Ishikawa (cell line): ENCODE measurements around the gene TGFBRAP1.

Experiments used
- CEBPB ChIP-seq: IDR thresholded peaks from 2 replicates; pipeline ENCODE4 v1.6.1; 2012
- CREB1 ChIP-seq: IDR thresholded peaks from 2 replicates; pipeline ENCODE4 v1.6.1; 2012; ENCODE audit warnings: low read depth
- EGR1 ChIP-seq: IDR thresholded peaks from 2 replicates; pipeline ENCODE4 v1.6.1; 2012
- EP300 ChIP-seq: IDR thresholded peaks from 2 replicates; pipeline ENCODE4 v1.6.1; 2012; ENCODE audit warnings: borderline replicate concordance
- FOXM1 ChIP-seq: IDR thresholded peaks from 2 replicates; pipeline ENCODE4 v1.6.1; 2012; ENCODE audit warnings: low read depth, borderline replicate concordance
- RAD21 ChIP-seq: IDR thresholded peaks from 2 replicates; pipeline ENCODE4 v1.6.1; 2012; ENCODE audit warnings: low read depth
- TAF1 ChIP-seq: IDR thresholded peaks from 2 replicates; pipeline ENCODE4 v1.6.1; 2012; ENCODE audit warnings: low read depth, mild to moderate bottlenecking
- TCF12 ChIP-seq: IDR thresholded peaks from 2 replicates; pipeline ENCODE4 v1.6.1; 2012; ENCODE audit warnings: low read depth
- TEAD4 ChIP-seq: IDR thresholded peaks from 2 replicates; pipeline ENCODE4 v1.6.1; 2012
- YY1 ChIP-seq: IDR thresholded peaks from 2 replicates; pipeline ENCODE4 v1.6.1; 2012; ENCODE audit warnings: low read depth
- ZBTB7A ChIP-seq: IDR thresholded peaks from 2 replicates; pipeline ENCODE4 v1.6.1; 2012; ENCODE audit warnings: low read depth
- TF ChIP-seq, protein P1 (sequence below): IDR thresholded peaks from 2 replicates; pipeline ENCODE4 v1.6.1; 2012
- TF ChIP-seq, protein P2 (sequence below): IDR thresholded peaks from 2 replicates; pipeline ENCODE4 v1.6.1; 2012; ENCODE audit warnings: low read depth, mild to moderate bottlenecking

DNA sequence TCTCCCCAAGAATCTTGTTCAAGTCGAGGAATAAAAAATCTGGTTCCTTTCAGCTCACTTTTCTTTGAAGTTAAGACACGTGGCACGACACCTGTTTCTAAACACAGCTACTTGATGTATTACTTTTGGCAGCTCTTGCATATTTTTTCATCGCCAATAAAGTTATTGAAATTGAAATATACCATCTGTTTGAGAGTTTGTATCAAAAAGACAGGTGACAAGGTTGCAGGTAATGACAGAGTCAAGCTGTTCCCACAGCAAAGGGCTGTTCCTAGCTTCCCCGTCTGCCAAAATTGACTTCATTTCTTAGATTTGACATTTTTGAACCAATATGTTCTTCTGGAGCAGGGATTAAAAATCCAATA is 93.5 kb downstream of the TGFBRAP1 start:
- TF ChIP-seq, protein P1, sequence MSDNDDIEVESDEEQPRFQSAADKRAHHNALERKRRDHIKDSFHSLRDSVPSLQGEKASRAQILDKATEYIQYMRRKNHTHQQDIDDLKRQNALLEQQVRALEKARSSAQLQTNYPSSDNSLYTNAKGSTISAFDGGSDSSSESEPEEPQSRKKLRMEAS = no peak
- TF ChIP-seq TEAD4 = no peak
- TF ChIP-seq FOXM1 = no peak
- TF ChIP-seq, protein P2, sequence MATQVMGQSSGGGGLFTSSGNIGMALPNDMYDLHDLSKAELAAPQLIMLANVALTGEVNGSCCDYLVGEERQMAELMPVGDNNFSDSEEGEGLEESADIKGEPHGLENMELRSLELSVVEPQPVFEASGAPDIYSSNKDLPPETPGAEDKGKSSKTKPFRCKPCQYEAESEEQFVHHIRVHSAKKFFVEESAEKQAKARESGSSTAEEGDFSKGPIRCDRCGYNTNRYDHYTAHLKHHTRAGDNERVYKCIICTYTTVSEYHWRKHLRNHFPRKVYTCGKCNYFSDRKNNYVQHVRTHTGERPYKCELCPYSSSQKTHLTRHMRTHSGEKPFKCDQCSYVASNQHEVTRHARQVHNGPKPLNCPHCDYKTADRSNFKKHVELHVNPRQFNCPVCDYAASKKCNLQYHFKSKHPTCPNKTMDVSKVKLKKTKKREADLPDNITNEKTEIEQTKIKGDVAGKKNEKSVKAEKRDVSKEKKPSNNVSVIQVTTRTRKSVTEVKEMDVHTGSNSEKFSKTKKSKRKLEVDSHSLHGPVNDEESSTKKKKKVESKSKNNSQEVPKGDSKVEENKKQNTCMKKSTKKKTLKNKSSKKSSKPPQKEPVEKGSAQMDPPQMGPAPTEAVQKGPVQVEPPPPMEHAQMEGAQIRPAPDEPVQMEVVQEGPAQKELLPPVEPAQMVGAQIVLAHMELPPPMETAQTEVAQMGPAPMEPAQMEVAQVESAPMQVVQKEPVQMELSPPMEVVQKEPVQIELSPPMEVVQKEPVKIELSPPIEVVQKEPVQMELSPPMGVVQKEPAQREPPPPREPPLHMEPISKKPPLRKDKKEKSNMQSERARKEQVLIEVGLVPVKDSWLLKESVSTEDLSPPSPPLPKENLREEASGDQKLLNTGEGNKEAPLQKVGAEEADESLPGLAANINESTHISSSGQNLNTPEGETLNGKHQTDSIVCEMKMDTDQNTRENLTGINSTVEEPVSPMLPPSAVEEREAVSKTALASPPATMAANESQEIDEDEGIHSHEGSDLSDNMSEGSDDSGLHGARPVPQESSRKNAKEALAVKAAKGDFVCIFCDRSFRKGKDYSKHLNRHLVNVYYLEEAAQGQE = no peak
- no peak for TF ChIP-seq EP300
- TF ChIP-seq CEBPB = no peak
- TF ChIP-seq RAD21 = no peak
- TF ChIP-seq TCF12 = no peak
- no peak for TF ChIP-seq YY1
- no peak for TF ChIP-seq TAF1
- TF ChIP-seq ZBTB7A = no peak
- TF ChIP-seq EGR1 = no peak
- no peak for TF ChIP-seq CREB1
